HepG2 (cell line): ENCODE results near the gene FAM13B. TPM values are rescaled to one million over a fixed set of nuclear protein-coding genes. Genes with fewer than 3 reads are reported as not detected.
A peak's percentile ranks its signal among the peaks of the same experiment; 100 is the strongest.

Experiments
- ATAC-seq: fragments of 200-7000 bp; cut with Tn5 transposase; 3 replicates; pipeline ENCODE4 v1.9.1; 2020; ENCODE audit warnings: mild to moderate bottlenecking, moderate library complexity
- BruUV-seq: library from RNA; stranded (reverse); fragments of 400-500 nt; replicated peaks from 2 replicates; lab custom pipeline; 2021; lab: Mats Ljungman, UMichigan
- CTCF ChIA-PET: fragments of 300-600 bp; formaldehyde crosslinking; extraction: SDS; loops from one replicate; lab custom pipeline; 2021; ENCODE audit warnings: low total read pairs, inconsistent platforms, low intra/inter-chr PET ratio; lab: Yijun Ruan, JAX
- POLR2A ChIA-PET: fragments of 350-600 bp; sonication (Branson Sonifier 250); formaldehyde crosslinking; loops from one replicate; lab custom pipeline; 2020; ENCODE audit warnings: antibody characterized with exemption, inconsistent platforms; lab: Yijun Ruan, JAX
- DNase-seq: peaks from one replicate; pipeline ENCODE4 v3.0.0-alpha.2; 2015; ENCODE audit warnings: low spot score
- FAIRE-seq: peaks from 3 replicates; lab custom pipeline; 2011; peaks lifted over from hg19 to GRCh38; lab: Jason Lieb, UNC
- H2AFZ ChIP-seq: one replicate; pipeline ENCODE4 v1.6.1; 2011; ENCODE audit warnings: low read length, inconsistent platforms
- H3K27ac ChIP-seq: fragments of 300-600 bp; 3 replicates; pipeline ENCODE4 v1.8.0; 2011; ENCODE audit warnings: mixed run types, mild to moderate bottlenecking, mixed read lengths, low read length, inconsistent platforms; ENCODE audit not compliant: insufficient read depth; ENCODE audit errors: extremely low read length
- H3K27me3 ChIP-seq, 2 experiments: fragments of 200-600 bp in 1 of 2; 2 replicates in 1 of 2; 3 replicates in 1 of 2; pipeline versions ENCODE4 v1.6.0 to v1.8.0; 2011; ENCODE audit warnings: low read length in 2 of 2, mild to moderate bottlenecking in 2 of 2, moderate library complexity in 2 of 2, inconsistent platforms in 1 of 2; ENCODE audit not compliant: insufficient read depth in 2 of 2, control insufficient read depth in 1 of 2
- H3K36me3 ChIP-seq, 2 experiments: fragments of 200-600 bp in 1 of 2; replicated peaks in 1 of 2; 2 replicates in 1 of 2; 3 replicates in 1 of 2; pipeline versions ENCODE4 v1.5.1 to v1.8.0; 2011; ENCODE audit warnings: low read length in 2 of 2, inconsistent platforms in 1 of 2; ENCODE audit not compliant: insufficient read depth in 2 of 2, control insufficient read depth in 1 of 2
- H3K4me1 ChIP-seq: 2 replicates; pipeline ENCODE4 v1.5.1; 2012; ENCODE audit warnings: low read length, inconsistent platforms; ENCODE audit not compliant: insufficient read depth
- H3K4me2 ChIP-seq: 2 replicates; pipeline ENCODE4 v1.6.0; 2011; ENCODE audit warnings: low read depth, low read length, inconsistent platforms
- H3K4me3 ChIP-seq, 3 experiments: fragments of 200-600 bp in 1 of 3; sonication (generic), shearing (Covaris generic) in 1 of 3; replicated peaks in 1 of 3; 2 replicates each; pipeline ENCODE4 v1.5.1; 2011 to 2016; ENCODE audit warnings: low read length in 3 of 3, inconsistent platforms in 2 of 3, low read depth in 2 of 3, mild to moderate bottlenecking in 2 of 3, control low read depth in 1 of 3, mixed read lengths in 1 of 3; ENCODE audit not compliant: insufficient read depth in 1 of 3
- H3K79me2 ChIP-seq: one replicate; pipeline ENCODE4 v1.6.1; 2011; ENCODE audit warnings: low read length, inconsistent platforms; ENCODE audit not compliant: insufficient read depth
- H3K9ac ChIP-seq: 2 replicates; pipeline ENCODE4 v1.6.0; 2011; ENCODE audit warnings: mild to moderate bottlenecking, low read depth, low read length, inconsistent platforms; ENCODE audit not compliant: insufficient read depth
- H3K9me3 ChIP-seq: 2 replicates; pipeline ENCODE4 v1.5.1; 2012; ENCODE audit warnings: mild to moderate bottlenecking, low read length
- H4K20me1 ChIP-seq: 2 replicates; pipeline ENCODE4 v1.6.0; 2011; ENCODE audit warnings: inconsistent platforms, mild to moderate bottlenecking, low read length, moderate library complexity; ENCODE audit not compliant: insufficient read depth
- BHLHE40 ChIP-seq: IDR thresholded peaks from 2 replicates; pipeline ENCODE4 v1.6.1; 2011; ENCODE audit warnings: low read length, improper control_type of control experiment
- CCDC6 ChIP-seq: sonication (generic); formaldehyde crosslinking; IDR thresholded peaks from 2 replicates; pipeline ENCODE4 v1.8.1; 2022; ENCODE audit warnings: mild to moderate bottlenecking, missing genetic modification reagents, moderate library complexity
- DMAP1 ChIP-seq: IDR thresholded peaks from 2 replicates; pipeline ENCODE4 v1.6.1; 2016
- FOSL2 ChIP-seq: sonication (generic); formaldehyde crosslinking; IDR thresholded peaks from 2 replicates; pipeline ENCODE4 v1.4.0; 2020; ENCODE audit warnings: missing genetic modification reagents
- GPN1 ChIP-seq: sonication (generic); formaldehyde crosslinking; IDR thresholded peaks from 2 replicates; pipeline ENCODE4 v1.5.1; 2020; ENCODE audit warnings: missing genetic modification reagents, borderline replicate concordance
- HDAC1 ChIP-seq: sonication (generic); formaldehyde crosslinking; IDR thresholded peaks from 2 replicates; pipeline ENCODE4 v1.5.1; 2020; ENCODE audit warnings: mild to moderate bottlenecking, missing genetic modification reagents
- KDM4B ChIP-seq: sonication (generic); formaldehyde crosslinking; IDR thresholded peaks from 2 replicates; pipeline ENCODE4 v1.4.0; 2020; ENCODE audit warnings: missing genetic modification reagents
- KLF9 ChIP-seq: IDR thresholded peaks from 2 replicates; pipeline ENCODE4 v1.6.1; 2016; ENCODE audit warnings: low read depth
- KMT2A ChIP-seq: sonication (generic); formaldehyde crosslinking; IDR thresholded peaks from 2 replicates; pipeline ENCODE4 v1.4.0; 2020; ENCODE audit warnings: missing genetic modification reagents
- NFKB2 ChIP-seq: sonication (generic); formaldehyde crosslinking; IDR thresholded peaks from 2 replicates; pipeline ENCODE4 v1.4.0; 2020; ENCODE audit warnings: missing genetic modification reagents, borderline replicate concordance
- RBAK ChIP-seq: sonication (generic); formaldehyde crosslinking; IDR thresholded peaks from 2 replicates; pipeline ENCODE4 v1.5.1; 2020; ENCODE audit warnings: mild to moderate bottlenecking, missing genetic modification reagents
- SIX1 ChIP-seq: sonication (generic); formaldehyde crosslinking; IDR thresholded peaks from 2 replicates; pipeline ENCODE4 v1.4.0; 2020; ENCODE audit warnings: missing genetic modification reagents, borderline replicate concordance
- SRY ChIP-seq: sonication (generic); formaldehyde crosslinking; IDR thresholded peaks from 2 replicates; pipeline ENCODE4 v1.8.0; 2022; ENCODE audit warnings: mild to moderate bottlenecking, missing genetic modification reagents
- ZNF317 ChIP-seq: sonication (generic); formaldehyde crosslinking; IDR thresholded peaks from 2 replicates; pipeline ENCODE4 v1.5.0; 2020; ENCODE audit warnings: mild to moderate bottlenecking, missing genetic modification reagents
- ZNF329 ChIP-seq: sonication (generic); formaldehyde crosslinking; IDR thresholded peaks from 2 replicates; pipeline ENCODE4 v1.9.0; 2021; ENCODE audit warnings: low read depth, mild to moderate bottlenecking, missing genetic modification reagents
- ZNF383 ChIP-seq: sonication (generic); formaldehyde crosslinking; IDR thresholded peaks from 2 replicates; pipeline ENCODE4 v1.4.0; 2020; ENCODE audit warnings: missing genetic modification reagents, mild to moderate bottlenecking, borderline replicate concordance
- ZNF569 ChIP-seq: sonication (generic); formaldehyde crosslinking; IDR thresholded peaks from 2 replicates; pipeline ENCODE4 v1.5.0; 2020; ENCODE audit warnings: mild to moderate bottlenecking, missing genetic modification reagents, moderate library complexity, borderline replicate concordance
- ZNF570 ChIP-seq: sonication (generic); formaldehyde crosslinking; IDR thresholded peaks from 2 replicates; pipeline ENCODE4 v1.4.0; 2020; ENCODE audit warnings: mild to moderate bottlenecking, missing genetic modification reagents, borderline replicate concordance
- ZNF598 ChIP-seq: sonication (generic); formaldehyde crosslinking; IDR thresholded peaks from 2 replicates; pipeline ENCODE4 v1.5.1; 2020; ENCODE audit warnings: mild to moderate bottlenecking, missing genetic modification reagents, borderline replicate concordance
- ZNF605 ChIP-seq: sonication (generic); formaldehyde crosslinking; IDR thresholded peaks from 2 replicates; pipeline ENCODE4 v1.8.0; 2022; ENCODE audit warnings: mild to moderate bottlenecking, missing genetic modification reagents
- ZNF790 ChIP-seq: sonication (generic); formaldehyde crosslinking; IDR thresholded peaks from 2 replicates; pipeline ENCODE4 v1.8.0; 2022; ENCODE audit warnings: missing genetic modification reagents, mild to moderate bottlenecking, borderline replicate concordance
- ZNF850 ChIP-seq: sonication (generic); formaldehyde crosslinking; conservative IDR thresholded peaks from 2 replicates; pipeline ENCODE4 v1.9.0; 2021; ENCODE audit warnings: mild to moderate bottlenecking, missing genetic modification reagents
- WGBS: methylation state at CpG from one replicate; pipeline ENCODE4 v1.1.6; 2017; ENCODE audit warnings: low lambda C conversion rate; 5-methylcytosine and 5-hydroxymethylcytosine counted together
- in situ Hi-C: cut with HindIII; loops from 2 replicates; pipeline ENCODE4 v1.10.0; 2017; ENCODE audit warnings: low pct_unique_long_range_greater_than_20kb; ENCODE audit not compliant: extremely low pct_ligation_motif_present
- intact Hi-C: fragments of 100-400 bp; cut with micrococcal nuclease; formaldehyde crosslinking; loops from one replicate; pipeline ENCODE4 v1.10.0; 2022; ENCODE audit not compliant: unreplicated experiment
- polyA plus RNA-seq, 8 experiments: library from polyadenylated mRNA; depleted of rRNA in 3 of 8; stranded (reverse) in 7 of 8; unstranded in 1 of 8; fragments of >200 nt; fragmentation: Illumina TruSeq in 4 of 8; extraction: Trizol in 4 of 8; gene quantifications; 2 replicates each; pipeline versions ENCODE4 v1.2.1 to v1.2.3, GENCODE V29; 2011 to 2016; ENCODE audit warnings: low read depth in 4 of 8, missing spikeins in 1 of 8, mixed read lengths in 1 of 8; ENCODE audit not compliant: insufficient read depth in 1 of 8
- total RNA-seq, 5 experiments: library from RNA; depleted of rRNA; stranded (reverse); fragments of >200 nt; fragmentation: Illumina TruSeq; extraction: Trizol; gene quantifications; 2 replicates each; pipeline ENCODE4 v1.2.3, GENCODE V29; 2016; ENCODE audit warnings: low read depth in 1 of 5
- TF ChIP-seq, protein P1 (sequence below): sonication (generic); formaldehyde crosslinking; conservative IDR thresholded peaks from 2 replicates; pipeline ENCODE4 v1.8.0; 2022; ENCODE audit warnings: mild to moderate bottlenecking, moderate library complexity, missing genetic modification reagents
- TF ChIP-seq, protein P2 (sequence below): sonication (generic); formaldehyde crosslinking; IDR thresholded peaks from 2 replicates; pipeline ENCODE4 v1.4.0; 2020; ENCODE audit warnings: missing genetic modification reagents

Gene FAM13B
- total and polyA plus RNA-seq, 2 of the 13 experiments (the other 11 are each of a cell fraction or from before 2014, with no cell fraction given), result 6.9 to 11.5 TPM

DNA sequence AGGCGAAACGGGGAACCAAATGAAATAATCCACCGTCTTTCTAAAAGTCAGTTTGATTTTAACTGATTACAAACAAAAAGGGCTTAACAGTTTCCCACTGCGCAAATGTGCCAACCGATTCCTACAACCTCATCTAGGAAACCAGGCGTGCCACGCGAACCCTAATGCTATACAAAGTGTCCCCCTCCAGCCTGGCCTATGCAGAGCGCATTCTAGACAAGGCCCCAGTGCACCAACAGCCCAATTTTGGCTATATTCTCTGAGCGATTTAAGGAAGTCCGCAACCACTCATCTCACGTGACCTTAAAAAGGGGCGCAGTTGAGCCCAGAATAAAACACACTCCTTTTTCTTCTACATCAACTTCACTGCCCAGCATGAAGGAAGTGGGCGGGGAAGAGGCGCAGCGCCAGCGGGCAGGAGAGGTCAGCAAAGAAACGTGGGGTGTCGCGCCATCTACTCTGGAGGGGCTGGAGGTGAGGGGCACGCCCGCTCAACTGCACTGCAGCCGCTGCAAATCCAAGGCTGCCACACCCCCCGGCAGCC, 779 bp downstream of the FAM13B start:
- H3K36me3 ChIP-seq, result peaks cover 0 to 4% of the 10 kb centered on the region in 2 experiments; a peak in 1 of 5 replicates
- WGBS, result 1% methylated on average over 21 of the region's 24 CpGs
- no peaks in the 10 kb centered on the region for H3K9me3 ChIP-seq
- DNase-seq (no peak), FAIRE-seq (no peak), ATAC-seq (peak; percentile 49)
- peak overlapping the region; percentile 79 for H3K4me2 ChIP-seq
- peaks cover 58% of the 10 kb centered on the region for H3K4me1 ChIP-seq
- H2AFZ ChIP-seq, result no peak overlapping the region
- no TSS peak for BruUV-seq
- peaks cover 37% of the 10 kb centered on the region for H4K20me1 ChIP-seq
- intact Hi-C loops (no loop called here), in situ Hi-C loops (loop anchor here (5.0 kb wide), 1 partner anchor 35 kb away; no protein-coding TSS in a partner anchor)
- peak overlapping the region; percentile 99 for H3K27ac ChIP-seq
- H3K79me2 ChIP-seq, result peaks cover 54% of the 10 kb centered on the region
- peak overlapping the region; percentile 99 for H3K9ac ChIP-seq
- H3K27me3 ChIP-seq, result no peaks in the 10 kb centered on the region; a peak in 1 of 5 replicates
- ChIA-PET CTCF (no interaction called here), POLR2A (interaction anchor here (1.7 kb wide), 1 partner anchor 13 kb away, joined by 4 read pairs; no protein-coding TSS in a partner anchor)
- peak overlapping the region; percentile 87 to 99 (median 97) for H3K4me3 ChIP-seq
- TF ChIP-seq SIX1 (CRISPR knock-in tag), result no peak
- no peak for TF ChIP-seq ZNF569
- TF ChIP-seq SRY, result peak; percentile 59; the same call in 1 of the 2 replicates
- peak; percentile 2; the same call in 1 of the 2 replicates for TF ChIP-seq CCDC6 (CRISPR knock-in tag)
- 0 out of 2 replicates have a peak, but pooled peaks have one; percentile 8 for TF ChIP-seq GPN1 (CRISPR knock-in tag)
- TF ChIP-seq, protein P1, sequence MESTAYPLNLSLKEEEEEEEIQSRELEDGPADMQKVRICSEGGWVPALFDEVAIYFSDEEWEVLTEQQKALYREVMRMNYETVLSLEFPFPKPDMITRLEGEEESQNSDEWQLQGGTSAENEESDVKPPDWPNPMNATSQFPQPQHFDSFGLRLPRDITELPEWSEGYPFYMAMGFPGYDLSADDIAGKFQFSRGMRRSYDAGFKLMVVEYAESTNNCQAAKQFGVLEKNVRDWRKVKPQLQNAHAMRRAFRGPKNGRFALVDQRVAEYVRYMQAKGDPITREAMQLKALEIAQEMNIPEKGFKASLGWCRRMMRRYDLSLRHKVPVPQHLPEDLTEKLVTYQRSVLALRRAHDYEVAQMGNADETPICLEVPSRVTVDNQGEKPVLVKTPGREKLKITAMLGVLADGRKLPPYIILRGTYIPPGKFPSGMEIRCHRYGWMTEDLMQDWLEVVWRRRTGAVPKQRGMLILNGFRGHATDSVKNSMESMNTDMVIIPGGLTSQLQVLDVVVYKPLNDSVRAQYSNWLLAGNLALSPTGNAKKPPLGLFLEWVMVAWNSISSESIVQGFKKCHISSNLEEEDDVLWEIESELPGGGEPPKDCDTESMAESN (CRISPR knock-in tag), result 0 out of 2 replicates have a peak, but pooled peaks have one; percentile 1
- TF ChIP-seq ZNF317 (CRISPR knock-in tag), result no peak
- TF ChIP-seq RBAK (CRISPR knock-in tag), result 0 out of 2 replicates have a peak, but pooled peaks have one; percentile 16
- TF ChIP-seq ZNF850 (CRISPR knock-in tag), result no peak
- TF ChIP-seq NFKB2, result peak; percentile 3; the same call in 1 of the 2 replicates
- 0 out of 2 replicates have a peak, but pooled peaks have one; percentile 19 for TF ChIP-seq KMT2A
- peak; percentile 8; the same call in 1 of the 2 replicates for TF ChIP-seq DMAP1 (CRISPR knock-in tag)
- TF ChIP-seq, protein P2, sequence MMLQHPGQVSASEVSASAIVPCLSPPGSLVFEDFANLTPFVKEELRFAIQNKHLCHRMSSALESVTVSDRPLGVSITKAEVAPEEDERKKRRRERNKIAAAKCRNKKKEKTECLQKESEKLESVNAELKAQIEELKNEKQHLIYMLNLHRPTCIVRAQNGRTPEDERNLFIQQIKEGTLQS (CRISPR knock-in tag), result 0 out of 2 replicates have a peak, but pooled peaks have one; percentile 4
- 0 out of 2 replicates have a peak, but pooled peaks have one; percentile 9 for TF ChIP-seq ZNF570
- TF ChIP-seq ZNF598 (CRISPR knock-in tag), result 0 out of 2 replicates have a peak, but pooled peaks have one; percentile 80
- no peak for TF ChIP-seq HDAC1 (CRISPR knock-in tag)
- TF ChIP-seq ZNF383, result no peak
- peak; percentile 9; the same call in 1 of the 2 replicates for TF ChIP-seq ZNF605
- peak; percentile 85; the same call in 1 of the 2 replicates for TF ChIP-seq KLF9
- TF ChIP-seq FOSL2 (CRISPR knock-in tag), result 0 out of 2 replicates have a peak, but pooled peaks have one; percentile 14
- TF ChIP-seq ZNF790 (CRISPR knock-in tag), result no peak
- TF ChIP-seq KDM4B (CRISPR knock-in tag), result 0 out of 2 replicates have a peak, but pooled peaks have one; percentile 1
- TF ChIP-seq ZNF329 (CRISPR knock-in tag), result 0 out of 2 replicates have a peak, but pooled peaks have one; percentile 9
- TF ChIP-seq BHLHE40, result 0 out of 2 replicates have a peak, but pooled peaks have one; percentile 36
